GM19035 (cell line): ENCODE measurements around the gene C6orf141.

Experiments used
- ATAC-seq: cut with Tn5 transposase; IDR thresholded peaks from one replicate; pipeline ENCODE4 v1.9.1; 2021; ENCODE audit not compliant: unreplicated experiment

Gene C6orf141

GRCh38 chr6:49550492-49551077 lies at the start of gene C6orf141:
TSS of gene C6orf141 (plus strand) at chr6:49550668. CDS start at chr6:49550793, 125 bp downstream.
- ATAC-seq = peak; percentile 74

DNA sequence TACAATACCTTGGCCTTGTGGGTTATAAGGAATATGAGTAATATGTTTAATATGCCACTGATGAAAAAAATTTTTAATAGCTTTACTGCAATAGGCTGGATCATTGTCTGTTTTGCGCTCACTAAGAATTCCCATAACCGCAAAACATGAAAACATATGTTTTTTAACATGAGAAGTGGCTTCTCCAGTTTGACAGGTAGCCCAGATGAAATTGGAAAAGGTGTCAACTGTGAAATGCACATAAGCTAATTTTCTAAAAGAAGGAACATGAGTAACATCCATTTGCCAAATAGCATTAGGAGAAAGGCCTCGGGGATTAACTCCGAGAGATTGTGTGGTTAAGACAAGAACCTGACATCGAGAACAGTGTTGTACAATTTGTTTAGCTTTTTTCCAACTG lies 45.8 kb upstream of the C6orf141 start:
- no peak for ATAC-seq

DNA sequence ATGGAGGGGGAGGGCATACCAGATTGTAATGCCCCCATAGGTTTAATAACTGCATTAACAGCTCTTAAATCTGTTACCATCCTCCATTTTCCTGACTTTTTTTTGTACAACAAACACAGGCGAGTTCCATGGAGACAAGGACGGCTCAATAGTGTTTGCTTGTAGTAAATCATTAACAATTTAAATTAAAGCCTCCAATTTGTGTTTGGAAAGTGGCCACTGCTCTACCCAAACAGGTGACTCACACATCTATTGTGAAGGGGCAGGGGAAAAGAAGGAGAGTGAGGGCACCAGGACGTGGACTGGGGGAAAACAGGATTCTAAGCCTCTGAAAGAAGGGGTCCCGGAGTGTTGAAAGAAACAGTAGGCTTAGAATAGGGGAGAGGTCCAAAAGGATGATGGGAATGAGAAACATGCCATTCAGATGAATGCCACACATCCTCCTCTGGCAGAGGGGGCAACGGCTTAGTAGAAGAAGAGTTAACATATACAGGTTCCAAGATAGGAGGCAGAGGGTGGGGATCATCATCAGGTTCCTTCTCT lies 43.8 kb upstream of the C6orf141 start:
- no peak for ATAC-seq

DNA sequence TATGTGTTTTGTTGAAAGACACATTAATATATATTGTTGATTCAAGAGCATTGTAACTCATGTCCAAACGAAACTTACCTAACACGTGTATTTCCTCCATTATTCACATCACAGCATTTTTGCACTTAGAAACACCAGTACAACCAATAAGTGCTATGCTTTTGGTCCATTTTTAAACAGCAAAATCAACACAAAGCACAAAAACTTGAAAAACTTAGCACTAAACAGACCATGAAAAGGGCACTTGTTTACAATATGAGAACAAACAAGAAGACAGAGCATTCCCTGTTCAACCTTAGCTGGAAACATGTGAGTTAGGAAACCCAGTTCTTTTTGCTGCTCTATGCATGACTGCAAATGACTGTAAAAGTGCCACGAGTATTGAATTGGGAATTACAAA lies 41.1 kb upstream of the C6orf141 start:
- no peak for ATAC-seq

GRCh38 chr6:49513153-49513989 lies 37.1 kb upstream of the C6orf141 start:
- ATAC-seq = no peak

GRCh38 chr6:49514571-49515484 lies 35.6 kb upstream of the C6orf141 start:
- ATAC-seq = no peak

GRCh38 chr6:49515485-49516146 lies 34.9 kb upstream of the C6orf141 start:
- no peak for ATAC-seq

DNA sequence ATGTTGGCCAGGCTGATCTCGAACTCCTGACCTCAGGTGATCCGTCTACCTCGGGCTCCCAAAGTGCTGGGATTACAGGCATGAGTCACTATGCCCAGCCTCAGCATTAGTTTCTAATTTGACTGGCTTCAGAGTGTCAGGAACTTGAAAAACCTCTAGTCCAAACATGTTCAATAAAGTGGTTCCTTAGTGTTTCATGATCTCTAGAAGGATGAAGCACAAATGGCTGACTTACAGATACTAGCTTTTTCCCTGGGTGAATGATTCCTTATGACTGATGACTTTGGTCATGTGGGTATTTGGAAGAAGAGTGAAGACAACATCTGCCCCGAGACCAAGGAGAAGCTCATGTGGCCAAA lies 34.3 kb upstream of the C6orf141 start:
- ATAC-seq = no peak

DNA sequence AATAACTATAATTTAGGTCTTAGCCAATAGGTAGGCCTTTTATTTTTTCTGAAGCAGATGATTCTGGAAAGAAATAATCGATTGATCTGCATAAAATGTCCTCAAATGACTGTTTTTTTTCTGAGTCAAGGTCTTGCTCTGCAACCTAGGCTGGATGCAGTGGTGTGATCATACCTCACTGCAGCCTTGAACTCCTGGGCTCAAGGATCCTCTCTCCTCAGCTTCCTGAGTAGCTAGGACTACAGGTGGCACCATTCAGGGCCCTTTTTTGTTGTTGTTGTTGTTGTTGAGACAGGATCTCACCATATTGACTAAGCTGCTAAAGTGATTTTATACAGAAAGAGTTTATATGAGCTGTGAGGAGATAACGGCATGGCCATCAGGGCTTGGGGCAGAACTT lies 32.5 kb upstream of the C6orf141 start:
- no peak for ATAC-seq

- peak; percentile 72 for ATAC-seq
Measured at GRCh38 chr6:49519660-49520059, 30.8 kb upstream of the C6orf141 start.

- no peak for ATAC-seq
Measured at GRCh38 chr6:49522710-49523593, 27.5 kb upstream of the C6orf141 start.

DNA sequence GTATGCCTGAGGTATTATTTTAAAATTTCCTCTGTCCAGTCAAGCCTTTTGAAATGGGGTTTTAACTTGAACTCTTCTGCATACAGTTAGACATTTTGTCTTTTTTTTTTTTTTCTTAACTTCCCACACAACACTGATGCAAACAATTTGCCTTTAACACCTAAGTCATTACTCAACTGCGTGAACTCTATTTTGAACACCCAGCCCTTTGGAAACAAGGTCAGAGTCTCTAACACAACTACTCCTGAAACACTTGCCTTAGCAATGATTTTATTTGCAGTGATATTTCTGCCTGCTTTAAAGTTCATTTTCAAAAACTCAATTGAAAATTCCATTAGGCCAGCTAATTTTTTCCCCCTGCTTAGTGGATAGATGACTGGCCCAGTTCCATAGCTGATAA lies 26.6 kb upstream of the C6orf141 start:
- ATAC-seq = no peak

DNA sequence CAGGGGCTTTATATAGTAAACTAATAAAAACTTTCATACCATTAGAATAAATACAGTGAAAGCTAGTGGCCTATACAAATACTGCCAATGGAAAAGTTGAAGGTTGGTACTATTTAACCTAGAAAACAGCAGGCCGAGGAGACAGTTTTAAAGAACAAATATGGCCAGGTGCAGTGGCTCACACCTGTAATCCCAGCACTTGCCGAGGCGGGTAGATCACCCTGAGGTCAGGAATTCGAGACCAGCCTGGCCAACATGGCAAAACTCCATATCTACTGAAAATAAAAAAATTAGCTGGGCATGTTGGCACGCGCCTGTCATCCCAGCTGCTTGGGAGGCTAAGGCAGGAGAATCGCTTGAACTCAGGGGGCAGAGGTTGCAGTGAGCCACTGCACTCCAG lies 25.9 kb upstream of the C6orf141 start:
- no peak for ATAC-seq

GRCh38 chr6:49526598-49526997 lies 23.9 kb upstream of the C6orf141 start:
- ATAC-seq = no peak

DNA sequence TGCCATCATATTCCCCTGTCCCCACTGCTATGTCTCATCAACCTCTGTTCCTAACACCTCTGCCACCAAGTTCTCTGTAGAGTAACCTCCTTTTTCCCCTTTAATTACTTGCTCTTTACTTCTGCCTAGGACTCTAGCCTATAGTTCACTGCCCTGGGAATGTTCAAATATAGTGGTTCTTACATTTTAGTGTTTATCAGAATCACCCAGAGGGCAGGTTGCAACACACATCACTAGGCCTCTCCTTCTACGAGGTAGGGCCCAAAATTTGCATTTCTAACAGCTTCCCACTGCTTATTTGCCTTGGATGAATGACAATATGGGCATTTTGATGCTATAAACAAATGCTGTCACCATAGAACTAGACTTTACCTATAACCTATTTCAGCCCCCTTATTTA lies 23.1 kb upstream of the C6orf141 start:
- ATAC-seq = no peak

GRCh38 chr6:49528571-49528970 lies 21.9 kb upstream of the C6orf141 start:
- ATAC-seq = no peak

- ATAC-seq = no peak
Measured at GRCh38 chr6:49530141-49530776, 20.2 kb upstream of the C6orf141 start.

DNA sequence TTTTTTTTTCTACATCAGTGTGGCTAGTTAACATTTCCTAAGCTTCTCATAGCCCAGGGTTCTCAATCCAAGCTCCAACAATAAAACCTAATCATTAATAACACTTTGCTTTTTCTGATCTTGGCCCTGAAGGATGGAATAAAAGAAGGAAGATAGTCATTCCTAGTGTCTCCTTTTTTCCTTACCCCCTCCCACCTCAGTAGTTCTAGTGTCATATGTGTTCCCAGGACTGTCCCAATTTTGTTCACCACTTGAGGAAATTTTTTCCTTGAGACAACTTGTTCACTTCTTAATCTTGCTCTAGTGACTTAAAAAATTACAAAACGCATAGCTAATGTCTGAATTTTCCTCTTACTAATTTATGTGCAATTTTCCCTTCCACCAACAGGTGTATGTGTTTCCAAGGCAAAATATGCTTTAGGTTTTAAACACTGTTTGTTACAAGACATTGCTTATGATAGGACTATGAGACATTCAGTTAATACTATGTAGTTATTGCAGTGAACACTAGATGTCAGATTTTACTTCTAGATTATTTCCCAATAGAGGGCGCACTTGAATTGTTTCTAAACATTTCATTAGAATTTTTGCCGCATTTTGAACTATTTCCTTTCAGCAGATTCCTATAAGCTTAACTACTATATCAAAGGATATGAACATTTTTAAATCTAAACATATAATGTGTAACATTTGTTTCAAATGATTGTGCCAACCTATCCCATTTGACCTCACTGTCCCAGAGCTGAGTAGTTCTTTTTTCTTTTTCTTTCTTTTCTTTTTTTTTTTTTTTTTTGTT lies 18.5 kb upstream of the C6orf141 start:
- ATAC-seq = peak; percentile 96

DNA sequence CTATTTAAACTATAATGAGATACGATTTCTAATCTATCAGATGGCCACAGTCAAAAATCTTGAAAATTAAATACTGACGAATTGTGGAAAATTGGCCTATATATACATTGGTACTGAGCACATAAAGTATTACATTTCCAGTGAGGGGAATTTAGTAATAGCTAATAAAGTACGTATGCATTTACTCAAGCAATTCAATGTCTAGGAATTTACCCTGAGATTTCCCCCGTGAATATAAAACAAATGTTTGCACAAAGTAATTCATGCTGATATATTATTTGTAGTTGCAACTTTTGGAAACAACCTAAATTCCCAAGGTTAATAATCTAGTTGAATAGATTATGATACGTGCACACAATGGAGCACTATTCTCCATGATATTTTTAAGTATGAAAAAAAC lies 14.7 kb upstream of the C6orf141 start:
- ATAC-seq = no peak
